GM20000 (cell line): Measurements from ENCODE around the gene ENOPH1.

ENCODE experiments used
- DNase-seq: peaks from one replicate; pipeline ENCODE4 v3.0.0; 2012; ENCODE audit warnings: low spot score
- TF ChIP-seq, protein P1 (sequence below): IDR thresholded peaks from 2 replicates; pipeline ENCODE4 v1.5.1; 2012; ENCODE audit warnings: mild to moderate bottlenecking, control low read depth; ENCODE audit errors: extremely low read depth, missing control alignments

Gene ENOPH1

DNA sequence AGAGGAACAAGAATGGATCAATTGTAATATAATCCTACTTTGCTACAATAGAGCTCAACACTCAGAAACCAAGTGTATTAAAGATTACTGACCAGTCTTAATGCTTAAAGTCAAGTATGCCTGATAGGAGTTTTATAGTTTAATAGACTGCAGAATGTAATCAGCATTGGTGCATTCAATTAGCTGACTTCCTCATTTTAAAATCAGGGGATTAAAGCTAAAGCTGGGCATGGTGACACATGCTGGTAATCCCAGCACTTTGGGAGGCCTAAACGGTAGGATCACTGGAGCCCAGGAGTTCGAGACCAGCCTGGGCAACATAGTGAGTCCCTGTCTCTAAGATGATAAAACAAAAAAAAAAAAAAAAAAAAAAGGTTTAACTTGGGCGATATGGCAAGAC, 10.9 kb upstream of the ENOPH1 start:
- TF ChIP-seq, protein P1, sequence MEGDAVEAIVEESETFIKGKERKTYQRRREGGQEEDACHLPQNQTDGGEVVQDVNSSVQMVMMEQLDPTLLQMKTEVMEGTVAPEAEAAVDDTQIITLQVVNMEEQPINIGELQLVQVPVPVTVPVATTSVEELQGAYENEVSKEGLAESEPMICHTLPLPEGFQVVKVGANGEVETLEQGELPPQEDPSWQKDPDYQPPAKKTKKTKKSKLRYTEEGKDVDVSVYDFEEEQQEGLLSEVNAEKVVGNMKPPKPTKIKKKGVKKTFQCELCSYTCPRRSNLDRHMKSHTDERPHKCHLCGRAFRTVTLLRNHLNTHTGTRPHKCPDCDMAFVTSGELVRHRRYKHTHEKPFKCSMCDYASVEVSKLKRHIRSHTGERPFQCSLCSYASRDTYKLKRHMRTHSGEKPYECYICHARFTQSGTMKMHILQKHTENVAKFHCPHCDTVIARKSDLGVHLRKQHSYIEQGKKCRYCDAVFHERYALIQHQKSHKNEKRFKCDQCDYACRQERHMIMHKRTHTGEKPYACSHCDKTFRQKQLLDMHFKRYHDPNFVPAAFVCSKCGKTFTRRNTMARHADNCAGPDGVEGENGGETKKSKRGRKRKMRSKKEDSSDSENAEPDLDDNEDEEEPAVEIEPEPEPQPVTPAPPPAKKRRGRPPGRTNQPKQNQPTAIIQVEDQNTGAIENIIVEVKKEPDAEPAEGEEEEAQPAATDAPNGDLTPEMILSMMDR, result no peak
- DNase-seq, result no peak

DNA sequence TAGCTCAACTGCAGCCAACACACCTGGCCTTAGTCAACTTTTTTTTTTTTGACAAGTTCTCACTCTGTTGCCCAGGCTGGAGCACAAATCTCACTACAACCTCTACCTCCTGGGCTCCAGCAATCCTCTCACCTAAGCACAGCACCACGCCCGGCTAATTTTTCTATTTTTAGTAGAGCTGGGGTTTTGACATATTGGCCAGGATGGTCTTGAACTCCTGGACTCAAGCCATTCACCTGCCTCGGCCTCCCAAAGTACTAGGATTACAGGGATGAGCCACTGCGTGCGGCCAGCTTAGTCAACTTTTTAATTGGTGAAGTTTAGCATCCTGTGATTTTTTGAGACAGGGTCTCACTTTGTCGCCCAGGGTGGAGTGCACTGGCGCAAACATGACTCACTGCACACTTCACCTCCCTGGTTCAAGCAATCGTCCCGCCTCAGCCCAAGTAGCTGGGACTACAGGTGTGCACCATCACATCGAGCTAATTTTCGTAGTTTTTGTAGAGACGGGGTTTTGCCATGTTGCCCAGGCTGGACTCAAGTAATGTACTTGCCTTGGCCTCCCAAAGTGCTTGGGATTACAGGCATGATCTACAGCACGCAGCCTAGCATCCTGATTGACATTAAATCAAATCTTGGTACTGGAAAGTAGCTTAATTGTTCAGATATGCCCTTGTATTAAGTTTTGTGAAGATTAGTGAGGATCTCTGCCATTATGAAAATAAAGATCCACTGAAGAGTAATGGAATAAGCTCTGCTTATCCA, 8.4 kb upstream of the ENOPH1 start:
- TF ChIP-seq, protein P1, result no peak
- no peak for DNase-seq

DNA sequence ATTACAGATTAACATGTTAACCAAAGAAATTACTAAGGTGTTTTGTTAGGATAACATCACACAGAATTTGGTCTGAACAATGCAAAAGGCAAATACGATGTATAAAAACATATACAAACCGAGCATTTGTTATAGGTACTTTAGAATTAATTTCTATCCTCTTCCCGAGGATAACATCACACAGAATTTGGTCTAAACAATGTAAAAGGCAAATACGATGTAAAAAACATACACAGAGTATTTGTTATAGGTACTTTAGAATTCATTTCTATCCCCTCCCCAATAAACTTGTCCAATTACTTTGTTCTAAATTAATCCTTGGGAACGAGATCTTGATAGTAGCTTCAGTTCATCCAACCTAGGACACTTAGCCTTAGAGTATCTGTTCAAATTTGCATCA, 7.8 kb upstream of the ENOPH1 start:
- DNase-seq, result no peak
- TF ChIP-seq, protein P1, result no peak

DNA sequence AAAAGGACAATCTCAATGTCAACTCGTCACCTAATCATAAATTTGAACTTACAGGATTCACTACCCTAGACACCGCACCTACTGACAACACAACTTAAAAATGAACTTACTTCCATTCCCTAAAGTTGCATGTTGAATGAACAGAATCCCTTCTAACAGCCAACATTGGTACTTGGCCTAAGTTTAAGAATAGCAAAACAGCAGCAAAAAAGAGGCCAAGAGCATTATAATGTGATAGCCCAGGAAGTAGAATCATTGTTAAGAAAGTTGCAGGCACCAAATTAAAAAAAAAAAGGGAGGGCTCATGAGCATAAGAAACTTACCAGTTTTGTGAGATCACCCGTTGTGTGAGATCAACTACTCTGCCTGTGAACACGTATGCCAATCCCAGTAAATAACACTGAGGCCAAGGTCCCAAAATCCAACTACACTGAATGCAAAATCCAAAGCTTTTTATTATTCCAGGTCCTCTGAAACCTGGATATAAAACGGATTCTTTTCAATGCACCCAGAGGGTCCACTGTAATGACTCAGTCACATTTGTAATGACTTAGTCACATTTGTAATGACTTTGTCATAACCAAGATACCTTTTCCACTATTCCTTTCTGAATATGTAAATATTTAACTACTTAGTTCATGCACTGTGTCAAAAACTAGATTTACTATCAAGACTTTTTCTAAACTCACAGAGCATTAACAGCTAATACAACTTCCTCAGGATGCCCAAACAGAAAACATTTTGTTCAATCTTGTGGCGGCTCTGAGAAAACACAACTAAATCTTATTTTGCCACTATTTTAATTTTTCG, 6.9 kb upstream of the ENOPH1 start:
- DNase-seq, result no peak
- TF ChIP-seq, protein P1, result no peak

DNA sequence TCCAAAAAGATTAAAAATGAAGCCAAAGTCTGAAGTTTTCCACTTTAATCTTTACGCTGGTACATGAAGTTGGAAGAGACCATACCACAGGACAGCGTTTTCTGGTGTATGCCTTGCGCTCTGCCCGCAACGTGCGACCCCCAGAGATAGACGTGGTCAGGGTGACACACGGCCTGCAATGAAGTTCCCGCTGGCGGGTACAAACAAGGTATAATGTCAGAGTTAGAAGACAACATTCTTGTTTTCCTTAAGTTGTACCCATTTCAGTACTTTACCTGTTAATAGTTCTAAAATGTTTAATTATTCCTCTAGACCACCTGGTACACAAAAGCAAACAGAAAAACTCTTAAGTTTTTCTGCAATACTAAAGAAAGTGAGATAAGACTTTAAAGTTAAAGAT, 4.9 kb upstream of the ENOPH1 start:
- TF ChIP-seq, protein P1, result no peak
- no peak for DNase-seq

DNA sequence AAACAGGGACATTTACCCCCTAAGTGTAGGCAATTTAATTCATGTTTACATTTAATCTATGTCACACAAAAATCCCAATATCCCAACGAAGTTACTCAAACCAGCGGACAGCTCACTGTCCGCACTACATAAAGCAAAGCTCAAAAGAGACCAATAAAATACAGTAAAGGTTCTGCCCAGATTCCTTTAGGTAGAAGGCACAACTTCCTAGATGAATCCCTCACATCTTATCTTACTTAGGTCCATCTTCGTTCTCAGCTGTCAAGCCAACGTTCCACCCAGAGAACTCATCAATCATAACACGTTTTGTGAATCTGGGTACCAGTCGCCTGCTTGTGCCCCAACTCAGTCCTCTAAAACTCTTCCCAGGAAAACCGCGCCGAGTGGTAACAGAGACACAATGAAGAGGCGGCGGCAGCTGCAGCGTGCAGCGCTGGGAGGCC, 1.8 kb upstream of the ENOPH1 start:
- TF ChIP-seq, protein P1, result no peak
- no peak for DNase-seq
